Femur (tissue), 1 donor: ENCODE data around the gene CACNA1C.

ENCODE experiments used
- DNase-seq: peaks from one replicate; pipeline ENCODE4 v3.0.0-alpha.2; 2017

CACNA1C gene

GRCh38 chr12:2403221-2403976, 350.6 kb downstream of the CACNA1C start:
- no peak for DNase-seq

DNA sequence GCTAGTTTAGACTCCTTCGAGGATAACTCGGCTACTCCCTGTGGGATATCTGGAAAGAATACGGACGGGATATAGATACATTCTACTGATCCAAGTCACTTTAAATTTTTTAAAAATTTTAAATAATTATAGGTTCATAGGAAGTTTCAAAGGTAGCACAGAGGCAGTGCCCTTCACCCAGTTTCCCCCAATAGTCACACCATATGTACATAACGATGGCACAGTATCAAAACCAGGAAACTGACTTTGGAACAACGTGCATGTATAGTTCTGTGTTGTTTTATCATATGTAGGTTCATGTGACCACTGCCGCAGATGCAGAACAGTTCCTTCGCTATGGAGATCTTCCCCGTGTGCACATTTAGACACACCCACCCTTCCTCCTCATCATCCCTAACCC, 352.3 kb downstream of the CACNA1C start:
- DNase-seq, result no peak

DNA sequence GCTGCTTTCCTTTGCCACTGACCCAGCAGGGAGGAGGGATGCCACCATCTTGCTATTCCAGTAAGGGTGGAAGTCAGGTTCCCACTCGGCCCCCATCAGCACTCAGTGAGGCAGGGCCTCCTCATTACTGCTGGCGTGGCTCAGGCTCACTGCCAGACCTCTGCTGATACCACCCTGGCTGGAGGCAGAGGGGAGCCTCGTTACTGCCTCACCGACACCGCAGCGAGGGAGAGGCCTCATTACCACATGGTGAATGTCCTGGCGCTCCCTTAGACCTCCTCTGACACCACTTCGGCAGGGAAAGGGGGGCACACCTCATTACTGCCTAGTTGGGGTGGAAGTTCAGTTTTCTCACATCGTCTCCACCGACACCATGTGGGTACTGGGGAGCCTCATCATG, 354.1 kb downstream of the CACNA1C start:
- DNase-seq, result no peak

DNA sequence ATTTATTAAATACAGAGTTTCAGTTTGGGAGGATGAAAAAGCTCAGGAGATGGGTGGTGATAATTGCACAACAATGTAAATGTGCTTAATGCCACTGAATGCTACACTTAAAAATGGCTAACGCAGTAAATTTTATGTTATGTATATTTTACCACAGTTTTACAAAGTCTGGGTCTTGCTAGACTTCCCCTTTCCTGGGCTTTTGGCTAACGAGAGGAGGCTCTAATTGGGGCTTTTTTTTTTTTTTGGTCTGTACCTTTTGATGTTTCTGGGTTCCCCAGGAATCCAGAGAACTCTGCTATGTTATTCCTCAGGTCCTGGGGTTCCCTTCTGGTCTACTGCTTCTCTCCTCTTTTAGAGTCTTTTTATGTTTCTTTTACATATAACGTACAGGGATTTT, 355.5 kb downstream of the CACNA1C start:
- DNase-seq, result no peak

- no peak for DNase-seq
These were observed 357.0 kb downstream of the CACNA1C start for GRCh38 chr12:2409656-2410265.

DNA sequence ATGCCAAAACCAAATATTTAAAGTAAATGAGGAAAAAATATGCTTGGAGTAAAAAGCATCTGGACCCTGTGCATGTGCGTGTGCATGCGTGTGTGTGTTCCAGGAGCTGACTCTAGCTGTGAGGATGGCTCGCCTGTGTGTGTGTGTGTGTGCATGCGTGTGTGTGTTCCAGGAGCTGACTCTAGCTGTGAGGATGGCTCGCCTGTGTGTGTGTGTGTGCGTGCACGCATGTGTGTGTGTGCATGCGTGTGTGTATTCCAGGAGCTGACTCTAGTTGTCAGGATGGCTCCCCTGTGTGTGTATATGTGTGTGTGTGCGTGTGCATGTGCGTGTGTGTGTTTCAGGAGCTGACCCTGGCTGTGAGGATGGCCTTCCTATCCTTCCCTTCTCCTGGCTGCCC, 357.7 kb downstream of the CACNA1C start:
- DNase-seq, result peak; percentile 42

GRCh38 chr12:2411011-2411410, 358.2 kb downstream of the CACNA1C start:
- no peak for DNase-seq

- no peak for DNase-seq
These were observed 359.0 kb downstream of the CACNA1C start for GRCh38 chr12:2411616-2412304.

- DNase-seq, result no peak
These were observed 359.5 kb downstream of the CACNA1C start for GRCh38 chr12:2412305-2412643.

- DNase-seq, result no peak
These were observed 360.5 kb downstream of the CACNA1C start for GRCh38 chr12:2413301-2413700.

GRCh38 chr12:2413999-2414792, 361.4 kb downstream of the CACNA1C start:
- DNase-seq, result no peak

DNA sequence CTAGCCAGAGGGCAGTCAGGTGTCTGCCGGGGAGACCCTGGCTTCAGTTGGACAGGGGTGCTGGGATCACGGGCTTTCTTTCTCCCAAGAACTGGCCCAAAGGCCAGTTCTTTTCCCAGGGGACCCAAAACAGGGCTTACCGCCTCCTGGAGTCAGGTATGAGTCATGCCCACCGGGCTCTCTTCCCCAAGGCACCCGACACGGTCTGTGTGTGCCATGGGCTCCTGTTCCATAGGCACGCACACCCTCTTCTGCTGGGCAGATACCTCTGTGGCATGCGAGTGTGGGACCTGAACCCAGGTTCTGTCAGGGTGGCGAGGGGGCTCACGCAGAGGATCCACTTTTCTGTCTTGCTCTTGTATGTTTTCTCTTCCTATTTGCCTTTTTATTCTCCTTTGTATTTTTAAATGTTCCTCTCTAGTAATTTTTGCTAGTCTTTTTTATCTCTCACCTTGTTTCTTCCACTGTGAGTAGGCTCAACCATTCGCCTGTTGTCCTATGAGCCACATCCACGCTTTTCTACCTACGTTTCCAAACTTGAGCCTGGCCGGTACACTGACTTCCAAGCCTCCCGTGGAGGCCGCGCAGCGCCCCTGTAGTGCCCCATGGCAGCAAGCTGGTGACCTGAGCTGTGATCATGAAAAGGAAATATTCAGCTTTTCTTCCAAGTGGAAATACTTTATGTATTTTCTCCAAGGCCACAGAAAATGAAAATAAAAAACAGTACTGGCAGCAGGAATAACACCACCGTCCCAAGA, 362.2 kb downstream of the CACNA1C start:
- no peak for DNase-seq

- no peak for DNase-seq
These were observed 362.8 kb downstream of the CACNA1C start for GRCh38 chr12:2415568-2415944.

GRCh38 chr12:2416158-2416557, 363.4 kb downstream of the CACNA1C start:
- DNase-seq, result no peak

- DNase-seq, result no peak
These were observed 364.8 kb downstream of the CACNA1C start for GRCh38 chr12:2417481-2418160.

GRCh38 chr12:2418579-2418978, 365.8 kb downstream of the CACNA1C start:
- DNase-seq, result no peak

DNA sequence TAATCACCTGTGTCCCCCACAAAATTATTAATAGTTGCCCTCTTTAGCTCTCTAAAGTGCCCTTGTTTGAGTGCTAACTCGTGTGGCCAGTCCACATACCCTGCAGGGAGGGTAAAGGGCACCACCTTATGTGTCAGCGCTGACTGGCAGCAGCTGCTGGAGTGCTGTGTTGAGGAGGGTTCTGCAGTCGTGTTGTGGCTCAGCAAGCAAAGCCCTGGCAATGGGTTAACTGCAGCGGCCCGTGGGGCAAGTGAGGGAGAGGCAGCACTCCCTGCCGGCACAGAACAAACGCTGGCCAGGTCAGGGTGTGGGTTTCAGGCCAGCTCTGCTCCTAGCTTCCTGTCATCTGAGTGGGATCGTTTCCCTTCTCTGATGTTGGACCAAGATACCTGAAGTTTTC, 369.8 kb downstream of the CACNA1C start:
- DNase-seq, result no peak

- DNase-seq, result no peak
These were observed 376.2 kb downstream of the CACNA1C start for GRCh38 chr12:2429032-2429431.

- no peak for DNase-seq
These were observed 379.0 kb downstream of the CACNA1C start for GRCh38 chr12:2431810-2432209.

DNA sequence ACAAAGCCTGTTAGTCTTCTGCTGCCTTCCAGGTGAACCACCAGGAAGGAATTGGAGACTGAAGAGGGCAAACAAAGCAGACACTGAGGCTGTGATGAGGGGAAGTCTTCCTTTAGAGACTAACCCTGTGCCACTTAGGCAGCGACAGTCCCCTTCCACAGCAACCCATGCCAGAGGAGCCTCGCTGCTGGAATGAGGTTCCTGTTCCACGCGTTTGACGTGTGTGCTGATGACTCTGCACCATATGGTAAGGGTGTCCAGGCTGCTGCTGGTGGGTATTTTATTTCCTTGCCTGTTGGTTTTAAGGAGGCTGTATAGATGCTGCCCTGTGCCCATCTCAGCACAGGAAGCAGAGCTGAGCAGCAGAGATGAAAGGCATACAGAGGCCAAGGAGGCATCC, 380.1 kb downstream of the CACNA1C start:
- DNase-seq, result no peak

DNA sequence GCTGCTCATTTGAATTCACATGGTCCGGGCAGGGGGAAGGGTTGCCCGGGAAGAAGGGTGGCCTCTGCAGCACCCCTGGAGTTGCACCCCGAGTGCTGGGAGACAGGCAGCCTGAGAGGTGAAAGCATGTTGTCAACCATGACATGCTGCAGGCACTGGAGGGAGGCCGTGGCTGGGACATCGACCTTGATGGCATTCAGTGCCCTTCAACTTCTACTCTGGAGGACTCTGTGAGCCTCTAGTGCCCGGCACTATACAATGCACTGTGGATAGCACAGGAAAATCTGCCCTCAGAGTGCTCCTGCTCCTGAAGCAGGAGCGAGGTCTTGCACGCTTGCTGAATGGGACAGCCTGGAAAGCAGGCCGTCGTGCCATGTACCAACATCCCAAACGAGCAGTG, 382.7 kb downstream of the CACNA1C start:
- DNase-seq, result no peak
